HEK293 (cell line): ENCODE measurements around the gene EIPR1.
A peak's percentile ranks its signal among the peaks of the same experiment; 100 is the strongest.

ENCODE experiments used
- CTCF ChIA-PET: fragments of 350-600 bp; formaldehyde crosslinking; extraction: SDS; loops from one replicate; lab custom pipeline; 2021; ENCODE audit warnings: antibody characterized with exemption; lab: Yijun Ruan, JAX
- POLR2A ChIA-PET: fragments of 300-600 bp; formaldehyde crosslinking; extraction: SDS; loops from one replicate; lab custom pipeline; 2020; ENCODE audit warnings: antibody characterized with exemption, inconsistent platforms; lab: Yijun Ruan, JAX
- H3K27ac ChIP-seq: fragments of 200-500 bp; sonication (Bioruptor generic); 2 replicates; pipeline ENCODE4 v1.5.1; 2014; ENCODE audit warnings: low read depth, low read length, control low read depth, inconsistent platforms; ENCODE audit errors: extremely low read depth
- H3K36me3 ChIP-seq, 2 experiments: fragments of 200-500 bp in 1 of 2; sonication (Bioruptor generic) in 1 of 2; 1 replicate in 1 of 2; 2 replicates in 1 of 2; pipeline ENCODE4 v1.5.1; 2014 to 2017; ENCODE audit warnings: inconsistent platforms in 2 of 2, low read length in 2 of 2; ENCODE audit not compliant: control insufficient read depth in 2 of 2, insufficient read depth in 1 of 2
- H3K4me1 ChIP-seq: fragments of 200-500 bp; sonication (Bioruptor generic); 2 replicates; pipeline ENCODE4 v1.5.1; 2014; ENCODE audit warnings: mild to moderate bottlenecking, low read length, inconsistent platforms; ENCODE audit not compliant: control insufficient read depth, insufficient read depth
- H3K4me3 ChIP-seq: 2 replicates; pipeline ENCODE4 v1.5.1; 2011; ENCODE audit warnings: low read depth, mild to moderate bottlenecking, control low read depth, low read length, moderate library complexity
- H3K9me3 ChIP-seq: fragments of 200-500 bp; sonication (Bioruptor generic); 2 replicates; pipeline ENCODE4 v1.5.1; 2014; ENCODE audit warnings: low read depth, low read length, inconsistent platforms; ENCODE audit not compliant: control insufficient read depth, insufficient read depth
- GLIS1 ChIP-seq: fragments of 450-650 bp; formaldehyde crosslinking; IDR thresholded peaks from 2 replicates; pipeline ENCODE4 v1.5.1; 2016; ENCODE audit warnings: missing biosample characterization, missing genetic modification characterization
- HOXD13 ChIP-seq: sonication (generic); formaldehyde crosslinking; IDR thresholded peaks from 2 replicates; pipeline ENCODE4 v1.8.0; 2022; ENCODE audit warnings: missing genetic modification reagents, borderline replicate concordance
- KLF16 ChIP-seq: fragments of 450-650 bp; formaldehyde crosslinking; IDR thresholded peaks from 2 replicates; pipeline ENCODE4 v1.5.1; 2017; ENCODE audit warnings: missing biosample characterization, missing genetic modification characterization
- MYNN ChIP-seq: fragments of 450-650 bp; formaldehyde crosslinking; IDR thresholded peaks from 2 replicates; pipeline ENCODE4 v1.5.1; 2016; ENCODE audit warnings: missing biosample characterization, missing genetic modification characterization, borderline replicate concordance
- ZBTB8A ChIP-seq: fragments of 450-650 bp; formaldehyde crosslinking; IDR thresholded peaks from 2 replicates; pipeline ENCODE4 v1.5.1; 2016; ENCODE audit warnings: missing biosample characterization, missing genetic modification characterization
- ZFP3 ChIP-seq: fragments of 450-650 bp; formaldehyde crosslinking; IDR thresholded peaks from 2 replicates; pipeline ENCODE4 v1.5.1; 2016; ENCODE audit warnings: low read depth, missing biosample characterization, missing genetic modification characterization
- ZNF10 ChIP-seq: fragments of 450-650 bp; formaldehyde crosslinking; IDR thresholded peaks from 2 replicates; pipeline ENCODE4 v1.5.1; 2017; ENCODE audit warnings: missing biosample characterization, missing genetic modification characterization
- ZNF138 ChIP-seq: fragments of 450-650 bp; formaldehyde crosslinking; IDR thresholded peaks from 2 replicates; pipeline ENCODE4 v1.5.1; 2016; ENCODE audit warnings: missing biosample characterization, missing genetic modification characterization, borderline replicate concordance
- ZNF155 ChIP-seq: fragments of 450-650 bp; formaldehyde crosslinking; IDR thresholded peaks from 2 replicates; pipeline ENCODE4 v1.5.1; 2016; ENCODE audit warnings: missing biosample characterization, missing genetic modification characterization
- ZNF16 ChIP-seq: fragments of 450-650 bp; formaldehyde crosslinking; IDR thresholded peaks from 2 replicates; pipeline ENCODE4 v1.5.1; 2016; ENCODE audit warnings: low read depth, missing biosample characterization, missing genetic modification characterization
- ZNF214 ChIP-seq: fragments of 450-650 bp; formaldehyde crosslinking; IDR thresholded peaks from 2 replicates; pipeline ENCODE4 v1.5.1; 2017; ENCODE audit warnings: missing biosample characterization, mild to moderate bottlenecking, missing genetic modification characterization, borderline replicate concordance
- ZNF544 ChIP-seq: fragments of 450-650 bp; formaldehyde crosslinking; IDR thresholded peaks from 2 replicates; pipeline ENCODE4 v1.5.0; 2017; ENCODE audit warnings: missing biosample characterization, missing genetic modification characterization
- ZNF555 ChIP-seq: fragments of 450-650 bp; formaldehyde crosslinking; conservative IDR thresholded peaks from 2 replicates; pipeline ENCODE4 v1.5.1; 2017; ENCODE audit warnings: missing biosample characterization, mild to moderate bottlenecking, missing genetic modification characterization, inconsistent platforms
- ZNF580 ChIP-seq: fragments of 450-650 bp; formaldehyde crosslinking; IDR thresholded peaks from 2 replicates; pipeline ENCODE4 v1.5.1; 2016; ENCODE audit warnings: missing biosample characterization, missing genetic modification characterization
- ZNF596 ChIP-seq: fragments of 450-650 bp; IDR thresholded peaks from 2 replicates; pipeline ENCODE4 v1.5.0; 2018; ENCODE audit warnings: missing biosample characterization, mild to moderate bottlenecking, missing genetic modification characterization, moderate library complexity
- ZNF621 ChIP-seq: fragments of 450-650 bp; formaldehyde crosslinking; IDR thresholded peaks from 2 replicates; pipeline ENCODE4 v1.5.1; 2017; ENCODE audit warnings: missing biosample characterization, missing genetic modification characterization
- ZSCAN18 ChIP-seq: fragments of 450-650 bp; formaldehyde crosslinking; IDR thresholded peaks from 2 replicates; pipeline ENCODE4 v1.5.1; 2016; ENCODE audit warnings: missing biosample characterization, missing genetic modification characterization
- ZSCAN23 ChIP-seq: fragments of 450-650 bp; formaldehyde crosslinking; IDR thresholded peaks from 2 replicates; pipeline ENCODE4 v1.5.1; 2016; ENCODE audit warnings: missing biosample characterization, missing genetic modification characterization
- TF ChIP-seq, protein P1 (sequence below): IDR thresholded peaks from 2 replicates; pipeline ENCODE4 v1.6.1; 2011; ENCODE audit warnings: mild to moderate bottlenecking, low read depth, low read length, borderline replicate concordance
- TF ChIP-seq, protein P2 (sequence below): fragments of 450-650 bp; formaldehyde crosslinking; IDR thresholded peaks from 2 replicates; pipeline ENCODE4 v1.5.1; 2016; ENCODE audit warnings: missing biosample characterization, missing genetic modification characterization
- TF ChIP-seq, protein P3 (sequence below): fragments of 450-650 bp; formaldehyde crosslinking; IDR thresholded peaks from 2 replicates; pipeline ENCODE4 v1.5.1; 2016; ENCODE audit warnings: missing biosample characterization, missing genetic modification characterization
- TF ChIP-seq, protein P4 (sequence below): fragments of 450-650 bp; formaldehyde crosslinking; IDR thresholded peaks from 2 replicates; pipeline ENCODE4 v1.5.1; 2016; ENCODE audit warnings: missing biosample characterization, missing genetic modification characterization

Gene EIPR1

DNA sequence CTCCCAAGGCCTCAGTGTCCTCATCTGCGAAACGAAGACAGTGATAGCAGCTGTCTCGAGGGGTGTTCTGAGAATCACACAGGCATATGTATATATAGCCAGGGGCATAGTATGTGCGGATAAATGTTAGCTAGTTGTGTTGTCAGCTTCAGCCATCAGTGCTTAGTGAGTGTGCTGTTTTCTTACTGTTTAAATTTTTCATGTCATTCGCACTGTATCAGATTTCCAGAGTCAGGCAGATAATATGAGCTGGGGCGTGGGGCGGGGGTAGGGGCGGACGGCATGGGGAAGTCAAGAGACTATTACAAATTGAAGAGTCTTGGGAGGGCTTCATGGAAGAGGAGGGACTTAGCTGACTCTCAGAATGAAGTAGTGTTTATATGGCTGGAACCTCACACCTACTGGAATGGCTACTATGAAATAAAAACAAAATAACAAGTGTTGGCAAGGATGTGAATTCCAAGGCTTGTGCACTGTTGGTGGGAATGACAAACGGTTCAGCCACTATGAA is 8.9 kb upstream of the EIPR1 start:
- peaks cover 4% of the 10 kb centered on the region; the same call in 1 of the 2 replicates for H3K4me1 ChIP-seq
- peaks cover 32 to 45% of the 10 kb centered on the region in 2 experiments for H3K36me3 ChIP-seq
- no peak overlapping the region for H3K4me3 ChIP-seq
- ChIA-PET POLR2A (no interaction called here), CTCF (interaction anchor here (1.3 kb wide), 1 partner anchor 264 kb away, joined by 3 read pairs; no protein-coding TSS in a partner anchor)
- no peaks in the 10 kb centered on the region for H3K9me3 ChIP-seq
- no peak for TF ChIP-seq ZNF138 (tag by site-specific recombination)
- TF ChIP-seq ZFP3 (tag by site-specific recombination) = no peak
- no peak for TF ChIP-seq ZNF10 (tag by site-specific recombination)
- TF ChIP-seq ZNF596 (tag by site-specific recombination) = no peak
- no peak for TF ChIP-seq ZNF214 (tag by site-specific recombination)
- TF ChIP-seq ZNF155 (tag by site-specific recombination) = no peak
- no peak for TF ChIP-seq HOXD13 (CRISPR knock-in tag)
- TF ChIP-seq, protein P1, sequence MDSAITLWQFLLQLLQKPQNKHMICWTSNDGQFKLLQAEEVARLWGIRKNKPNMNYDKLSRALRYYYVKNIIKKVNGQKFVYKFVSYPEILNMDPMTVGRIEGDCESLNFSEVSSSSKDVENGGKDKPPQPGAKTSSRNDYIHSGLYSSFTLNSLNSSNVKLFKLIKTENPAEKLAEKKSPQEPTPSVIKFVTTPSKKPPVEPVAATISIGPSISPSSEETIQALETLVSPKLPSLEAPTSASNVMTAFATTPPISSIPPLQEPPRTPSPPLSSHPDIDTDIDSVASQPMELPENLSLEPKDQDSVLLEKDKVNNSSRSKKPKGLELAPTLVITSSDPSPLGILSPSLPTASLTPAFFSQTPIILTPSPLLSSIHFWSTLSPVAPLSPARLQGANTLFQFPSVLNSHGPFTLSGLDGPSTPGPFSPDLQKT = no peak
- no peak for TF ChIP-seq GLIS1 (tag by site-specific recombination)
- TF ChIP-seq, protein P2, sequence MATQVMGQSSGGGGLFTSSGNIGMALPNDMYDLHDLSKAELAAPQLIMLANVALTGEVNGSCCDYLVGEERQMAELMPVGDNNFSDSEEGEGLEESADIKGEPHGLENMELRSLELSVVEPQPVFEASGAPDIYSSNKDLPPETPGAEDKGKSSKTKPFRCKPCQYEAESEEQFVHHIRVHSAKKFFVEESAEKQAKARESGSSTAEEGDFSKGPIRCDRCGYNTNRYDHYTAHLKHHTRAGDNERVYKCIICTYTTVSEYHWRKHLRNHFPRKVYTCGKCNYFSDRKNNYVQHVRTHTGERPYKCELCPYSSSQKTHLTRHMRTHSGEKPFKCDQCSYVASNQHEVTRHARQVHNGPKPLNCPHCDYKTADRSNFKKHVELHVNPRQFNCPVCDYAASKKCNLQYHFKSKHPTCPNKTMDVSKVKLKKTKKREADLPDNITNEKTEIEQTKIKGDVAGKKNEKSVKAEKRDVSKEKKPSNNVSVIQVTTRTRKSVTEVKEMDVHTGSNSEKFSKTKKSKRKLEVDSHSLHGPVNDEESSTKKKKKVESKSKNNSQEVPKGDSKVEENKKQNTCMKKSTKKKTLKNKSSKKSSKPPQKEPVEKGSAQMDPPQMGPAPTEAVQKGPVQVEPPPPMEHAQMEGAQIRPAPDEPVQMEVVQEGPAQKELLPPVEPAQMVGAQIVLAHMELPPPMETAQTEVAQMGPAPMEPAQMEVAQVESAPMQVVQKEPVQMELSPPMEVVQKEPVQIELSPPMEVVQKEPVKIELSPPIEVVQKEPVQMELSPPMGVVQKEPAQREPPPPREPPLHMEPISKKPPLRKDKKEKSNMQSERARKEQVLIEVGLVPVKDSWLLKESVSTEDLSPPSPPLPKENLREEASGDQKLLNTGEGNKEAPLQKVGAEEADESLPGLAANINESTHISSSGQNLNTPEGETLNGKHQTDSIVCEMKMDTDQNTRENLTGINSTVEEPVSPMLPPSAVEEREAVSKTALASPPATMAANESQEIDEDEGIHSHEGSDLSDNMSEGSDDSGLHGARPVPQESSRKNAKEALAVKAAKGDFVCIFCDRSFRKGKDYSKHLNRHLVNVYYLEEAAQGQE (tag by site-specific recombination) = no peak
- no peak for TF ChIP-seq ZNF621 (tag by site-specific recombination)
- TF ChIP-seq MYNN (tag by site-specific recombination) = no peak
- no peak for TF ChIP-seq ZNF16
- TF ChIP-seq ZNF544 (tag by site-specific recombination) = no peak
- TF ChIP-seq, protein P3, sequence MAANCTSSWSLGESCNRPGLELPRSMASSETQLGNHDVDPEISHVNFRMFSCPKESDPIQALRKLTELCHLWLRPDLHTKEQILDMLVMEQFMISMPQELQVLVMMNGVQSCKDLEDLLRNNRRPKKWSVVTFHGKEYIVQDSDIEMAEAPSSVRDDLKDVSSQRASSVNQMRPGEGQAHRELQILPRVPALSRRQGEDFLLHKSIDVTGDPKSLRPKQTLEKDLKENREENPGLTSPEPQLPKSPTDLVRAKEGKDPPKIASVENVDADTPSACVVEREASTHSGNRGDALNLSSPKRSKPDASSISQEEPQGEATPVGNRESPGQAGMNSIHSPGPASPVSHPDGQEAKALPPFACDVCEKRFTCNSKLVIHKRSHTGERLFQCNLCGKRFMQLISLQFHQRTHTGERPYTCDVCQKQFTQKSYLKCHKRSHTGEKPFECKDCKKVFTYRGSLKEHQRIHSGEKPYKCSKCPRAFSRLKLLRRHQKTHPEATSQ = no peak
- no peak for TF ChIP-seq ZBTB8A (tag by site-specific recombination)
- no peak for TF ChIP-seq ZNF555 (tag by site-specific recombination)
- TF ChIP-seq, all 188 proteins: peak for 0
- no peak overlapping the region for H3K27ac ChIP-seq

DNA sequence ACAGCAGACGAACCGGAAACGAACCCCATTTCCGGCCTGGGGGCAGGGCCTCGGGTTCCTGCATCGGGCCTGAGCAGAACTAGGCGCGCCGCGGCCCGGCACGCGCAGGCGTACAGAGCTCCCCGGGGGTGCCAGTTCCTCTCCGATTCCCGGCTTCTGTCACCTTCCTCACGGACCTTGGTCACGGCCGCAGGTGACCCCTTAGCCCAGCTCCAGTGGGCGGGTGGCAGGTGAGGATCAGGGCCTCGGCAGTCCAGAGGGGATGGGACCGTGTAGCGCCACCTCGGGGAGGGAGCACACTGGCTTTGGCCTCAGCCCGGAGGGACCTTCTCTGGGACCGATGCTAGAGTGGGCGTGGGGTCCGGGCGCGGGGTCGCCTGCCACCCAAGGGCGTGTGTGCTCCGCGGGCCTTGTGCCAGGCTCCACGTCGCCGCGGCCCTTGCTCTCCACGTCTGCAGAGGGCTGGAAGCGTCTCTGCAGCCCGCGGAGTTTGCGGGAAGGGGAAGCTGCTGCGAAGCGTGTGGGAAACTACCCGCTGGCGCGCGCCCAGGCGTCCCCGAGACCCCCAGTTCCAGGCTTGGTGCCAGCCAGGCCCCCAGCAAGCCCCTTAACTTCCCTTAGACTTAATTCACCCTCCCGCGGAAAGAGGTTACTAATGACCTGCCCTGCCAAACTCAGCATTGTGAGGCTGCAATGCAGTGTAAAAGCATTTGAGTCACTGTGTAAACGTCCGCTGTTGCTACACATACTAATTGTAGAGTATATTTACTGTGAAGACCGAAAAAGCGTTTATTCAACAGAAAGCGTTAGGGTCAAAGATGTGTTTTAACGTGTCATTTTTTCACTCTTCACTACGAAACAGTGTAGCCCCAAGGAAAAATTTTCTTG is 2.3 kb upstream of the EIPR1 start, which contains the start of gene TRAPPC12:
TSS of gene TRAPPC12 (plus strand) at position 48 of the 888 bp plus-strand sequence. CDS start 7,930 bp downstream, outside the sequence.
- Histone ChIP-seq H3K4me3 (peak within 1 kb of the TSS; percentile 93), H3K36me3 (peaks cover 18 to 21% of the 10 kb centered on the region in 2 experiments; a peak in 2 of 3 replicates), H3K9me3 (no peaks in the 10 kb centered on the region), H3K27ac (peak within 1 kb of the TSS; percentile 71), H3K4me1 (peaks cover 10% of the 10 kb centered on the region)
- ChIA-PET CTCF (interaction anchor here (0.5 to 1.2 kb wide), 4 partner anchors 13 to 723 kb away, joined by 3 to 4 read pairs (median 3); no protein-coding TSS in a partner anchor), POLR2A (interaction anchor here (0.9 to 1.6 kb wide), 5 partner anchors 12 to 179 kb away, joined by 3 to 4 read pairs (median 4); no protein-coding TSS in a partner anchor)
- TF ChIP-seq ZSCAN23 (tag by site-specific recombination) = no peak
- TF ChIP-seq KLF16 (tag by site-specific recombination) = peak; percentile 55; the same call in 1 of the 2 replicates
- TF ChIP-seq, protein P4, sequence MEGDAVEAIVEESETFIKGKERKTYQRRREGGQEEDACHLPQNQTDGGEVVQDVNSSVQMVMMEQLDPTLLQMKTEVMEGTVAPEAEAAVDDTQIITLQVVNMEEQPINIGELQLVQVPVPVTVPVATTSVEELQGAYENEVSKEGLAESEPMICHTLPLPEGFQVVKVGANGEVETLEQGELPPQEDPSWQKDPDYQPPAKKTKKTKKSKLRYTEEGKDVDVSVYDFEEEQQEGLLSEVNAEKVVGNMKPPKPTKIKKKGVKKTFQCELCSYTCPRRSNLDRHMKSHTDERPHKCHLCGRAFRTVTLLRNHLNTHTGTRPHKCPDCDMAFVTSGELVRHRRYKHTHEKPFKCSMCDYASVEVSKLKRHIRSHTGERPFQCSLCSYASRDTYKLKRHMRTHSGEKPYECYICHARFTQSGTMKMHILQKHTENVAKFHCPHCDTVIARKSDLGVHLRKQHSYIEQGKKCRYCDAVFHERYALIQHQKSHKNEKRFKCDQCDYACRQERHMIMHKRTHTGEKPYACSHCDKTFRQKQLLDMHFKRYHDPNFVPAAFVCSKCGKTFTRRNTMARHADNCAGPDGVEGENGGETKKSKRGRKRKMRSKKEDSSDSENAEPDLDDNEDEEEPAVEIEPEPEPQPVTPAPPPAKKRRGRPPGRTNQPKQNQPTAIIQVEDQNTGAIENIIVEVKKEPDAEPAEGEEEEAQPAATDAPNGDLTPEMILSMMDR (tag by site-specific recombination) = peak; percentile 96
- peak; percentile 90 for TF ChIP-seq ZNF580
- no peak for TF ChIP-seq ZSCAN18 (tag by site-specific recombination)
